Suppressor macrophage (primary cell): ENCODE results near the gene TAB3.

Experiments
- DNase-seq, 4 experiments: peaks; one replicate each; pipeline ENCODE4 v3.0.0-alpha.2; 2020 to 2022

TAB3 gene

DNA sequence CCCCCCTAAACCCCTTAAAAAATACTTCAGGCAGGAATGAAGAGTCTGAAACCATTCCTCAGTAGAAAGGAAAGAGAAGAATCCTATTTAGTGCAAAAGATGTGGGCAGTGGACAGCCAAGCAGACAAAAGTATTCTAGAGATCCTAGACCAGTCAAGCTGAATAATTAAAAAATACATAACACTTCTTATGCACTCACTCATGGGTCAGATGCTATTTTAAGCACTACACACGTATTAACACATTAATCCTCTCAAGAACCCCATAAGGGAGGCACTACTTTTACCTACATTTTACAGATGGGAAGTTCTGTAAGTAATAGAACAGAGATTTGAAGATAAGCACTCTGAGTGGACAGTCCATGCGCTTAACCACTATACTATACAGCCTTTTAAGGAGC, 5.9 kb downstream of the TAB3 start:
- no peak for DNase-seq

DNA sequence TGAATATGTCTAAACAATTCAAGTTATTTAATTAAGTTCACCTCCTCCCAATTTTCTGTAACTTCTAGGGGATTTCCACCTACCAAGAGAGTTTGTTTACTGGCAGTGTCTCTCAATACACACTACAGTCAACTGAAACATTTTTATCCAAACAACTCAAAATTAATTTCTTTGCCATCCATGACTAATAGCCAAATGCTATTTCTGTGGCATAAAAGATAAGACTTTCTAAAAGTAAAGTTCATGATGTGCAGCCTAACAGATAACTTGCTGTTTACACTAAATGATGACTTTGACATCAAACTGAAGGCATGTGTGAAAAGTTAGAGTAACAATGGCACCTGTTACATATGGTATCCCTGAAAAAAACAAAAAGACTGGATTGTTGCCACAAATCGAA, 7.3 kb downstream of the TAB3 start:
- no peak for DNase-seq

DNA sequence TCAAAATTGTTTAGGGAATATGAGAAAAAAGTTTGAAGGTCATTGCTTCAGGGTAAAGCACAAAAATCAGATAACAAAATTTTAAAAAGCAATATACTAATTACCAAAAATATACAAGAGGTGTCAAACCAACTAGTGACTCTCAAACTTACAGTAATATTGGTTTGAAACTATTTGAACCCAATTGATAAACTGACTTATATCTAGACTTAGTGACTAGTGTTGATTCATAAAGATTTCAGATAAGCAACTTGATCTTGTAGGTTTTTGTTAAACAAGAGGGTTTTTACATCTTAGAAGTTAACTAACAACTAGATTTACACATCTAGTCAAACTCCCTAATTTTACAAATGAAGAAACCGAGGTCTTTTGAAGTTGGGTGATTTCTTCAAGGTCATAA, 7.7 kb downstream of the TAB3 start:
- DNase-seq, result no peak

DNA sequence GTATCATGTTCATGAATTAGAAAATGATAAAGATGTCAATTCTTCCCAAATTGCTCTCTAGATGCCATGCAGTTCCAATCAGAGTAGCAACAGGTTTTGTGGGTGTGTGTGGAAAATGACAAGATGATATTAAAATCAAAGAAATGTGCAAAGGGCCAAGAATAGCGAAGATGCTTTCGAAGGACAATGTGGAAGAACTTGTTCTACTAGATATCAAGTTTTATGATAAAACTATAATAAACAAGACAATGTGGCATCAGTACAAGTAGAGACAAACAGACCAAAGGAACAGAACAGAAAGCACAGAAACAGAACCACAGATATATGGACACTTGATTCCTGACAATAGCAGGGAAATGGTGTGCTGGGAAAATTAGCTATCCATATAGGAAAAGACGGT, 9.0 kb downstream of the TAB3 start:
- DNase-seq, result no peak

DNA sequence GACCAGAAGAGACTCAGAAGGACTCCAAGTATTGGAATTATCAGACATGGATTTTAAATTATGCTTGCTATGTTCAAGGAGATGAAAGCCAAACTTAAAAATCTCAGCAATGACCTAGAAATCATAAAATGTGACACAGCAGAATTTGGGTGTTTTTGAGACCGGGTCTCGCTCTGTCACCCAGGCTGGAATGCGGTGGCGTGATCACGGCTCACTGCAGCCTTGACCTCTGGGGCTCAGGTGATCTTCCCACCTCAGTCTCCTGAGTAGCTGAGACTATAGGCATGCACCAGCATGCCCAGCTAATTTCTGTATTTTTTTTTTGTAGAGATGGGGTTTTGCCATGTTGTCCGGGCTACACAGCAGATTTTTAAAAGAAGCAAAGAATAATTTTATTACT, 12.7 kb downstream of the TAB3 start:
- DNase-seq, result no peak

DNA sequence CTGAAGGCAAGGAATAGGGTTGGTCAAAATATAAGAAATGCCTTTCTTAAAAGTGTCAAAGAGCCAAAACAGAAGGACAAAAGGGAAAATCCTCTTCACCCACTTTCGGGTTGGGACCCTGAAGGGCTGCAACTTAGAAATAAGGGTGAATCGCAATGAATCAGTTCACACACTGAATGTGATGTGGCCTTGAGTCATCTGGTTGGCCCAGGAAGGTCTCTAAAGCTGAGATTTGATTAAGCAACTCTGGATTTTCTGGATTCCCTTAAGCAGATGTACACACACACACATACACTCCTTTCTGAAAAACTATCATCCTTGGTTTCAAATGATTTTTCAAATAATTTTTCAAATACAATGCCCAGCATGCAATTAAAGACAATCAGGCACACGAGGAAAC, 13.1 kb downstream of the TAB3 start:
- peak; percentile 6 to 46 (median 24) for DNase-seq

DNA sequence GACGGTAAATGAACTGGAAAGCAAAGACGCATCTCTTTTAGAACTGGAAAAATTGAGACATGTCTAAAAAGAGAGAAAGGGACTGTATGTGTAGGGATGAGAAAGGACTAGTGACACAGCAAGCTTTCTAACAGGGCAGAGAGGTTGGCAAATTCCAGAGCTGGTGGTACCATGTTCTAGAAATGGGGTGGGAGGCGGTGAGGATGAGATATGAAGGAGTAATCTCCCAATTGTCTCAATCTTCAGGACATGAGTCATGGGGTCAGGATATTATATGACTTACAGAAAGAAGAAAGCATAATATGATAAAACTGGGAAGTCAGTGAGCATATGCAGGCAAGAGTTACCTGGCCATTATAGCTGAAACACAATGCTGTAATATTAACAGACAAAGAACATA, 14.2 kb downstream of the TAB3 start:
- DNase-seq, result no peak

DNA sequence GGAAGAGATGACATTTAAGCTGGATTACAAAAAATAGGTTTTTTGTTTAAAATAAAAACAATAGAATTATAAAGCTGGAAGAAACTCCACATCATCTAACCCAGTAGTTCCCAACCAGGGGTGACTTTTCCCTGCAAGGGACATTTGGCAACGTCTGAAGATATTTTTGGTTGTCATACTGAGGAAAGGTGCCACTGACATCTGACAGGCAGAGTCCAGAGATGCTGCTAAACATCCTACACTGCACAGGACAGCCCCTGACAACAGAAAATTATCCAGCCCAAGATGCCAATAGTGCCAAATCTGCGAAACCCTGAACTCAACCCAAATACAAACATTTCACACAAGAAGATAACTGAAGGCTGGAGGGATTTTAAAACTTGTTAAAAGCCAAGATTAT, 18.5 kb downstream of the TAB3 start:
- no peak for DNase-seq

DNA sequence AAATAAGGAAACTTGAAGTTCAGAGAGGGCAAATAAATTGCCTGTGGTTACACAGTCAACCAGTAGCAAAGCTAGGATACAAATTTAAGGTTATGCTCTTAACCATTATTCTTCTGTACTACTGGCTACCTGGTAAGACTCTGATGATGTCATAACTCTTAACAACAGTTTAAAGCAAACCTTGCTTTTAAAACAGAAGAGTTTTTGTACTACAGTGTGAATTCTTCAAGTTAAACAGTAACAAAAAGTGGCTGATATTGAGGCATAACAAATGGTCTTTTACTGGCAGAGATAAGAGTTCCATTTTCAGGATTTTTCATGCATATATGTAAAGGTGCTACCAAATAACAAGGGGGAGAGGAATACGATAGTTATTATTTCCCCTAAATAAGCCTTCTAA, 23.4 kb downstream of the TAB3 start:
- DNase-seq, result no peak

DNA sequence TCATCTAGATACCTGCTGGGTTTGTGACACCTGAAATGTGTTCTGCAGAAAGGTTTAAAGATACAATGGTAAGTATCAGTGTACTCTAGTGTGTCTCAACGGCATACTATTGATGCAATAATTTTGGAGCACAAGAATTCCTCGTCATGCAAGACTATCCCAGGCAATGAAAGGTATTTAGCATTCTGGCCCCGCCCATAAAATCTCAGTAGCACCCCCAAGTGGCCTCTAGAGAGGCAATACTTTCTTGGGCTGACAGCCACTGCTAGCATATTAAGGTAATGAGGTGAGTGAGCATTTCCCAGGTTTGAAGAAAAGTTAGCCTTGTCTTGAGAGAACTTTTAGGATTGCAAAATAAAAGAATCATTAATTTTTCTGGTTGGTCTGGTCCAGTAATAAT, 24.0 kb downstream of the TAB3 start:
- peak in 3 of 4 experiments; percentile 21 to 43 (median 43) for DNase-seq

DNA sequence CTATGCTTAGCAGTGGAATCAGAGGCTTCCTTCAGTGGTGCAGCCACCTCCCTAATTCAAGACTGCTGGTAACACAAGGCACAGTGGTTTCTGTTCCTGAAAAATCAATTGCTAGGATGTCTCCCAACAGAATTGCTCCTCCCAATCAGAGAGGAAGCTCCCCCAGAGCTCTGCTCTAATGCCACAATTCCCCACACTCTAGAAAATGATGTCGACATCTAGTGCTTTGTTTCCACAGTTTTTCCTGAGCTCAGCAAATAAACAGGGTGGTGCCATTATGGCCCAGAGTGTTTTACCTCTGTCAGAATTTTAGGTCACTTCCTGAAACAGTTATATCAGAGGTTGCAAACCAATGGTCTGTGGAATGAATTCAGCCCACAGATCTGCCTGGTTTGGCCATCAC, 24.7 kb downstream of the TAB3 start:
- DNase-seq, result peak; percentile 76 to 92 (median 82)

DNA sequence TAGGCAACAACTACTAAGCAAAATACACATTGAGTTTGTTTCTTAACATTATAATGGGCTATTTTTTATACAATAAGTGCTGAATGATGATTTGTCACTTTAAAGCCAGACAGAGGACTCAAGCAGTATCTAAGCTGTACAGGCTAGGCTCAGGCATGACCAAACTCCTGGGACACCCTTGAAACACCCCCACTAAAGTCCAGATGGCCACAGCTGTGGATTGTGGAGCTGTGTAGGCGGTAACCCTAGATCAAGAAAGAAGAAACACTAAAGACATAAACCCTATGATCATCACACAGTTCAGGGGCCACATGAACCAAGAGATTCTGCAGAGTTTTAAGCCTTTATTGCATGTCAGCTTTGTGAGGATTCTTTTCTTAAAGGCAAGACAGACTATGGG, 25.1 kb downstream of the TAB3 start:
- peak in 2 of 4 experiments; percentile 52 to 63 for DNase-seq

DNA sequence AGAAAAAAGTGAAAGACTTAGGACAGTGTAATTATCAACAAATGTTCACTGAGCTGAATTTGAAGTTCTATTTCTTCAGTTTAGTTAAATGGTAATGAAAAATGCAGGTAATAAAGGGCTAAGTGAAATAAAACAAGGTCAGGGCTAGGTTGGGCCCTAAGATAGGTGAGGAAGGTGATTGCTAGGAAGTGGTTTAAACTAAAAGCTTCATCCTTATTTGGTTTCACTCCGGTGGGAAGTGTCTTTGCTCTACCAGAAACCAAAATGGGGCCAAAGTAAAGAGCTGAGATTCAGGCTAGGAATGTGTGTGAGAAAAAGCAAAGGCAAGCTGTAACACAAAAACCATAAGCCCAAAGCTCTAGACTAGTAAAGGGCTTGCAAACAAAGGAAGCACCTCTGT, 31.0 kb downstream of the TAB3 start:
- no peak for DNase-seq

DNA sequence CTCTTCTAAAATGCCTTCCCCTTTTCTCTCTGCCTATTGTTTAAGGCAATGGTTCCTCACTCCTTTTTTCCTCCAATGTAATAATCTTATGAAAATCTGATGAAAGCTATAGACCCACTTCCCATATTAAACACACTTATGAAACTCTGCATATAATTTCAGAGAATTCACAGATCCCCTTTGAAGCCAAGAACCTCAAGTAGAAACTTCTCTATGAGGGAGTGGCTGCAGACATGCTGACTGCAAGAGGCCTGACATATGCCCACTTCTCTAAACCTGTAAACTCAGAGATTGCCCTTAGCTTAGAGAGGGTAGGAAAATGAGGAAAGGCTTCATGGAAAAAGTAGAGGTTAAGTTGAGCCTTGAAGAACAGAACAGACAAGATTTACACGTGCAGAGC, 37.6 kb downstream of the TAB3 start:
- peak; percentile 21 to 61 (median 48) for DNase-seq

DNA sequence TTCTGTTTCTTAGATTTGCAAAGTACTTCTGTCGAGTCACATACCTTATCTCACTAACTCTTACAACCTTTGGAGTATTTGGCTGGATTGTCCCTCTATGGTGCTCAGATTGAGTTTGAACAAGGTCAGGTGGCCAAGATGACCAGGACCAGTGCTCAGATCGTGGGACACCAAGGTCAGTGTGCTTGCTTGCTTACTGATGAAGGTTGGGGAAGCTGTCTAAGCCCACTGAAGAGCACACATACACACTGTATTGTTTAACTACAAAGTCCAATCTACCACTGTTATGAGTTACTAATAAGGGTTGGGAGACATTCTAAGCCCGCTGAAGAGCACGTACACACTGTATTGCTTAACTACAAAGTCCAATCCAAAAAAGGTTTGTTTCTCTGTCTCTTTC, 53.7 kb downstream of the TAB3 start:
- no peak for DNase-seq

DNA sequence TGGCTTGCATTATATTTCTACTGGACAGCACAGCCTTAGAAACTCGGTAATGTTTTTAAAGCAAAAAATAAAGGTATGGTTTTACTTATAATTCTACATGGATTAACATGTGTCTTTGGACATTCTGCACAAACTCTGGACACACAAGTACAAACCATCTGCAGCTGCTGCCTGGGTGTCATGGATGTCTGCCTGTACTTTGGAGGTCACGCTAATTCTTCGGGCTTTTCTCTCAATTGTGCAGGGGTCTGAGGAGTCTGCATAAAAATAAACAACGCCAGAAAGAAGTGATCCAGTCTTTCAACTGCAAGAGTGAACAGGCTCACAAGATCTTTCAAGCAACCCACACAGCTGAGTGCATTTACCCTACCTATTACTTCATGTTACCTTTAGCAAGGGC, 55.2 kb downstream of the TAB3 start:
- DNase-seq, result no peak

DNA sequence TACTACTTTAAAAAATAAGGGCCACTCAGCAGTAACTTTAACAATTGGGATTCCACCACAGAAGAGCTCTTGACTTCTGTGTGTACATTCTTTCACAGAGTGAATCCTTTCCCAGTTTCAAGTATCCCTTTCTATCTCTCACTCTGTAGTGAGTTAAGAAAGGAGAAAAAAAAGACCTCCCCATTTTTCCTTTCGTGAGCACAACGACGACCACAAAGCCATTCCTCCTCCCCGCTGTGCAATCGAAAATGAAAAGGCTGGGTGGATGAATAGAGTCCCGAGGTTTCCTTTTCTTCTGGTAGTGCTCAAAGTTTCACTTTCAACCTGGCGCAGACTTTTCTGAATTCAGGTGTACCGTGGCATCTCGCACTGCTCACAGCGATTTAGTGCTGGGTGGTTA, 58.0 kb downstream of the TAB3 start:
- no peak for DNase-seq

DNA sequence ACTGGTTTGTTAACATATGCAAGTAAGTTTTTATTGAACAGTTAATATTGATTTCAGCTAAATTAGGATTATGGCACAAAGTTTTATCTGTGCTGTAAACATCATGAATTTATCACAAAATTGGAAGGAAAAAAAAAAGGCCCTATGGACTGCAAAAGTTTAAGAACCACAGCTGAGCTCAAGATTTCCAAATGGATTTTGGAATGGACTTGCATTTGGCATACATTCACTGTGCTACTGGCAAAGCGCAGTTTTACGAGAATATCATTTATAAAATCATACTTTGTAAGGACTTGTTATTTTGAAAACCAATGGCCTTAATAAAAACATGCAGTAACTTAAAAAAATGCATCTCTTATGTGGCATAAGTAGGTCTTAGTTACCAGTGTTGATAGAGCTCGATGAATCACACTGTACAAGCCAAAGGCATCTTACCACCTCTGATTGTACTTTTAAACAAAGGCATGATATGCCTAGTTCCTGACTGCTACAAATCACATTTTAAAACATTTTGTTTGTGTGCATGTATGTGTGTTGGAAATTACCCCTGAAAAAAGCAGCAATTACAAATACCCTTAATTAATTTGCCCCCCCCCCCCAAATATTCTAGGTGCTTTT, 58.6 kb downstream of the TAB3 start:
- DNase-seq, result no peak

DNA sequence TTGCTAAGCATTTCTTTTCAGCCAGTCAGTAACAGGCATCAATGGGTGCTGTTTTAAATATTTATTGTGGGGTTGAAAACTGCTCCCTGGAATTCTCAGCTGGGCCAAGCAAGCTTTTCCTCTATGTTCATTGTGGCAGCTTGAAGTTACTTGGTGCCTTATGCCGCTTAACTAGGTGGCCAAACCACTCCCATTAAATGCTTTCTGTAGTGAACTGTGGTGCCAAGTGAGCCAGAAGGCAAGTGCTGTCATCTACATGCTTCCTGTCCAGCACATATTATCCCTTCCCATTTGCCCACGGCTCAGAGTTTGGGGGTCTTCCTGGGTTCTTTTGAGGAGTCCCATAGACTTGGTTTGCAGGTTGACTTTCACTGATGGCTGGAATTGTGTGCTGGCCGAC, 64.8 kb downstream of the TAB3 start:
- DNase-seq, result no peak

DNA sequence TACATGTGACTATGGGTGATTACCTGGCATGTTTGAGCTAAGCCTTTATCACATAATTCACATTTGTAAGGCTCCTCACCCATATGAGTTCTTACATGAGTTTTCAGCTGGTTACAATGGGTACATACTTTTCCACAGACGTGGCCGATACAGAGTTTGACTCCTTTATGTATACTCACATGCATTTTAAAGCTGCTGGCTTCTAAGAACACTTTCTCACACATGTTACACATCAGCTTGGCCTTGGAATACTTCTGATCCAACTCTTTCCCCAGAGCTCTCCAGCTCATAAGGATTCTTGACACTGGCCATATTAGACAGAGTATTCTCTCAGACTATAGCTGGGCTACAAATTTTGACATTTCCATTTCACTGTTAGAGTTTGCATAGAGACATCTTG, 66.3 kb downstream of the TAB3 start:
- no peak for DNase-seq

DNA sequence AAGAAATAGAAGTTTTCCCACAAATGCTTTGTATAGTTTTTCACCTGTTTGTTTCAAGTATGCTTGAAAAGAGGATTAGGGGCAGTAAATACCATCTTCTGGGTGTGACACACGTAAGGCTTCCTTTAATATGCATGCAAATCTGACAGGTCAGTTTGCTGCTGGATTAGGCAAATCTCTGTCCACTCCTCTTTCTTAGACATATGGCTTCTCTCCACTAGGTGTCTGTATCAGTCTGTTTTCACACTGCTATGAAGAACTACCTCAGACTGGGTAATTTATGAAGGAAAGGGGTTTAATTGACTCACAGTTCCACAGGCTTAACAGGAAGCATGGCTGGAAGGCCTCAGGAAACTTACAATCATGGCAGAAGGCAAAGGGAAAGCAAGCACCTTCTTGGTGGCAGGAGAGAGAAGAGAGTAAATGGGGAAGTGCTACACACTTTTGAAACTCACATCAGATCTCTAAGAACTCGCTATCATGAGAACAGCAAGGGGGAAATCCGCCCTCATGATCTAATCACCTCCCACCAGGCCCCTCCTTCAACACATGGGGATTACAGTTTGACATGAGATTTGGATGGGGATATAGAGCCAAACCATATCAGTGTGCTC, 66.9 kb downstream of the TAB3 start:
- peak; percentile 2 to 34 (median 22) for DNase-seq

DNA sequence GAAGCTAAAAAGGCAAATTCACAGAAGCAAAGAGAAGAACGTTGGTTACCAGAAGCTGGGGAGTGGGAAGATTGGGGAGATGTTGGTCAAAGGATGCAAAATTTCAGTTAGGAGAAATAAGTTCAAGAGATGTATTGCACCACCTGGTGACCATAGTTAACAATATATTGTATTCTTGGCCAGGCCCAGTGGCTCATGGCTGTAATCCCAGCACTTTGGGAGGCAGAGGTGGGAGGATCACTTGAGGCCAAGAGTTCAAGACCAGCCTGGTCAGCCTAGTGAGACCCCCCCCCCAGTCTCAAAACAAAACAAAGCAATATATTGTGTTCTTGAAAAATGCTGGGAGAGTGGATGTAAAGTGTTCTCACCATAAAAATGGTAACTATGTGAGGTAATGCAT, 67.9 kb downstream of the TAB3 start:
- DNase-seq, result no peak

DNA sequence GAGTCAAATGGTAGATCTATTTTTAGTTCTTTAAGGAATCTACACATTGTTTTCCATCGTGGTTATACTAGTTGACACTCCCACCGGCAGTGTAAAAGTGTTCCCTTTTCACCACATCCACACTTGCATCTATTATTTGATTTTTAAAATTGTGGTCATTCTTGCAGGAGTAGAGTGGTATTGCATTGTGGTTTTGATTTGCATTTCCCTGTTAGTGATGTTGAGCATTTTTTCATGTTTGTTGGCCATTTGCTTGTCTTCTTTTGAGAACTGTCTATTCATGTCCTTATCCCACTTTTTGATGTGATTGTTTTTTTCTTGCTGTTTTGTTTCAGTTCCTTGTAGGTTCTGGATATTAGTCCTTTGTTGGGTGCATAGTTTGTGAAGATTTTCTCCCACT, 70.0 kb downstream of the TAB3 start:
- no peak for DNase-seq

DNA sequence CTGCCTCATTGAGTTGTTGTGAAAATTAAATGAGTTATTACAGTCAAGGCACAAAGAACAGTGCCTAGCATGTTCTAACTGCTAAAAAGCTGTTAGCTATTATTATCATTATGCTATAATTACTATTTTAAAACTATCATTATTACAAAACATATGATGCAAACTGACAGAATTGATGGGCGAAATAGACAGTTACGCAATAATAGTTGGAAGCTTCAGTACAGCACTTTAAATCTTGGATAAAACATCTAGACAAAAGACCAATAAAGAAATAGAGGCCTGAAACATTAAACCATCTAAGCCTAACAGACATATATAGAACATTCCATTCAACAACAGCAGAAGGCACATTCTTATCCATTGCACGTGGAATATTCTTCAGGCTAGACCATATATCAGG, 73.0 kb downstream of the TAB3 start:
- DNase-seq, result no peak

DNA sequence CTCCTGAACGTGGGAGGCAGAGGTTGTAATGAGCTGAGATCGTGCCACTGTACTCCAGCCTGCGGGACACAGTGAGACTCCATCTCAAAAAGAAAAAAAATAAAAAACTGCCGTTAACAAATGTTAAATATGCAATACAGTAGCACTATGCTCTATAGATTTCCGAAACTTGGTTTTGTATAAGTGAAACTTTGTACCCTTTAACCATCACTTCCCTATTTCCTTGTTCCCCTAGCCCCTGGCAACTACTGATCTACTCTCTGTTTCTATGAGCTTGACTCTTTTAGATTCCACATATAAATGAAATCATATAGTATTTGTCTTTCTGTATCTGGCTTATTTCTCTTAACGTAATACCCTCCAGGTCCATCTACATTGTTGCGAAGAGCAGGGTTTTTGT, 74.1 kb downstream of the TAB3 start:
- peak in 2 of 4 experiments; percentile 1 to 29 for DNase-seq
